Measurements from ENCODE around the gene TGDS.

DNA sequence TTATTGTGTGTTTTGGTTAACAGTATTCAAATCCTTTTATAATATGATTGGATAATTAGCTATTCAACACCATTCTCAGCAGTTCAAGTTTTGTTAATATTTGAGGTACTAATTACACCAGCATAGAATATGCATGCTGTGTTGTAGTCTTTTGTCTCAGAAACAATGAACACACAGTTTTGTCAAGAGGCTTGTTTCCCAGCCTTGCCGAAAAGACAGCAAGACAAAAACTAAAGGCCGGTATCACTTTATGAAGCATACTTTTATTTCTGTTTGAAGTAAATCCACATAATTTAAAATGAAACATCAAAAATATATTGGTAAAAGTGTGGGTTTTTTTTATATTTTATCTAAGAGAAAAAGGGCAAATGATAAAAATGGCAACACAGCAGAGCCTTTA is 13.2 kb upstream of the TGDS start:
- TF ChIP-seq, protein P1, sequence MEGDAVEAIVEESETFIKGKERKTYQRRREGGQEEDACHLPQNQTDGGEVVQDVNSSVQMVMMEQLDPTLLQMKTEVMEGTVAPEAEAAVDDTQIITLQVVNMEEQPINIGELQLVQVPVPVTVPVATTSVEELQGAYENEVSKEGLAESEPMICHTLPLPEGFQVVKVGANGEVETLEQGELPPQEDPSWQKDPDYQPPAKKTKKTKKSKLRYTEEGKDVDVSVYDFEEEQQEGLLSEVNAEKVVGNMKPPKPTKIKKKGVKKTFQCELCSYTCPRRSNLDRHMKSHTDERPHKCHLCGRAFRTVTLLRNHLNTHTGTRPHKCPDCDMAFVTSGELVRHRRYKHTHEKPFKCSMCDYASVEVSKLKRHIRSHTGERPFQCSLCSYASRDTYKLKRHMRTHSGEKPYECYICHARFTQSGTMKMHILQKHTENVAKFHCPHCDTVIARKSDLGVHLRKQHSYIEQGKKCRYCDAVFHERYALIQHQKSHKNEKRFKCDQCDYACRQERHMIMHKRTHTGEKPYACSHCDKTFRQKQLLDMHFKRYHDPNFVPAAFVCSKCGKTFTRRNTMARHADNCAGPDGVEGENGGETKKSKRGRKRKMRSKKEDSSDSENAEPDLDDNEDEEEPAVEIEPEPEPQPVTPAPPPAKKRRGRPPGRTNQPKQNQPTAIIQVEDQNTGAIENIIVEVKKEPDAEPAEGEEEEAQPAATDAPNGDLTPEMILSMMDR (IDR thresholded peaks at IDR 0.05) = no peak
- no peak for TF ChIP-seq POLR2A (IDR thresholded peaks at IDR 0.05)
